D341Med (cell line): ENCODE measurements around the gene MCCC1.

Experiments
- DNase-seq: peaks from one replicate; pipeline ENCODE4 v3.0.0; 2012; ENCODE audit warnings: low spot score

The MCCC1 gene

GRCh38 chr3:182980204-182981037 is 118.9 kb downstream of the MCCC1 start, which contains the start of gene DCUN1D1:
Gene DCUN1D1 (minus strand): TSS chr3:182980538. CDS start chr3:182980489, 49 bp downstream.
- DNase-seq, result peak; percentile 99

DNA sequence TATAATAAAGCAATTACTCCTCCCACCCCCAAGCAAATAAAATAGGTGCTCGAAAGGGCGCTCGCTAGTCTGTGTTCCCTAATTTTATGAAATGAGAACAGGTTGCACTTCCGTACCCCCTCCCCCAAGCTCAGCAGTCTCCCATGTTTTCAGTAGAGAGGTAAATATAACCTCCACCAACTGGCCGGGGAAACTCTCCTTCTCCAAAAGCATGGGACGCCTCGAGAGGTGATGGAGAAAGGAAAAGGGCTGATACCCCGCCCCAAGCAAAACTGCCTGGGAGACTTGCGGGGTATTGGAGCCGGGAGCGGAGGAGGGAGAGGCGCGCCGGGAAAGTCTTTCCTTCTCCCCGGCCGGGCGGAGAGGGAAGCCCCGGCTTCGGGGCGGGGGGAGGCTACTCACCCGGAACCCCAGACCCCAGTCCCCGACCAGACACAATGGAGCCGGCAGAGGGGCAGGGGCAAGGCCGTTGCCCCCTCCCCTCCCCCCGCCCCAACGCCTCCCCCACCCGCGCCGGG is 119.6 kb downstream of the MCCC1 start:
- DNase-seq, result no peak

DNA sequence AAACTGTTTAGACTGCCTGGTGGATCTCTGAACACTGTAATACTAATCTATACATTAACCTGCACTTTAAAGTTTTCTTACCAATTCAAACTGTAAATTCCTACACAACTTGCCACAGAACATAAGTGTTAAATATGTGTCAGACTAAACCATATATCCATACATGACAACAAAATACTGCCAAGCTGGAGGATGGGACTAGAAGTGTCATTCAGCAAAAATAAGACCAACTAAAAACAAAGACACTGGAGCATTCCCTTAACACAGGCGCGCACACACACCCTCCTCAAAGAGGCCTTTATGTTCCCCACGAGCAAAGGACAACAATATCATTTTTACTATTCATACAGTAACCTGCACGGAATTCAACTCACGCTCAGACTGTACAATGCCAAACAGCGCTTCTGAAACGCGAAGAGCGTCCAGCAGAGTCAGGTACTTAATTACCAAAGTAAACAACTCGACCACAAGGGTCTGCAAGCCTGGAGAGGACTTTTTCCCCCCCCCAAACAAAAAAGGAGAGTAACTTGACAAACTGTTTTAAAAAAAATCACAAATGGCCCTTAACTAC is 120.1 kb downstream of the MCCC1 start:
- DNase-seq, result no peak

GRCh38 chr3:182978387-182978786 is 120.9 kb downstream of the MCCC1 start:
- no peak for DNase-seq

DNA sequence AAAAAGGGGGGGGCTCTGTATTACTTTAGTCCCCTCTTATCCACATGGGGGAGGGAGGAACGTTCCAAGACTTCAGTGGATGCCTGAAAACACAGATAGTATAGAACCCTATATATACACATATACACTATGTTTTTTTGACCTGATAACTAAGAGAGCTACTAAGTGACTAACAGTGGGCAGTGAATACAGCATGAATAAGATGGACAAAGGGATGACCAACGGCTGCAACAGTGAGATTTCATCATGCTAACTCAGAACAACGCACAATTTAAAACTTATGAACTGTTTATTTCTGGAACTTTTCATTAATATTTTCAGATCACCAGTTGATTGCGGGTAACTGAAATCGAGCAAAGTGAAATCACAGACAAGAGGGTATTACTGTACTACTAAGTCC is 126.2 kb downstream of the MCCC1 start:
- no peak for DNase-seq

DNA sequence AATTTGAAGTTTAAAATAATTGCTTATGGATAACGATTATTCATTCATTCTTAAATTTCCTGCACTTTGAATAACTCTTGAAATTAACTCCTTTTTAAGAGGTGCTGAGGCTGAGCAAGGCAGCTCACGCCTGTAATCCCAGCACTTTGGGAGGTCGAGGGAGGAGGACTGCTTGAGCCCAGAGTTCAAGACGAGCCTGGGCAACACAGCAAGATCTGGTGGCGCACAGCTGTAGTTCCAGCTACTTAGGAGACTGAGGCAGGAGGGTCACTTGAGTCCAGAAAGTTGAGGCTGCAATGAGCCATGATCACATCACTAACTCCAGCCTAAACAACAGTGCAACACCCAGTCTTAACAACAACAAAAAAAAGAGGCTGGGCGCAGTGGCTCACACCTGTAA is 126.9 kb downstream of the MCCC1 start:
- DNase-seq, result no peak

- no peak for DNase-seq
These were observed 127.7 kb downstream of the MCCC1 start for GRCh38 chr3:182971637-182972036.

GRCh38 chr3:182970811-182971418 is 128.4 kb downstream of the MCCC1 start:
- no peak for DNase-seq

DNA sequence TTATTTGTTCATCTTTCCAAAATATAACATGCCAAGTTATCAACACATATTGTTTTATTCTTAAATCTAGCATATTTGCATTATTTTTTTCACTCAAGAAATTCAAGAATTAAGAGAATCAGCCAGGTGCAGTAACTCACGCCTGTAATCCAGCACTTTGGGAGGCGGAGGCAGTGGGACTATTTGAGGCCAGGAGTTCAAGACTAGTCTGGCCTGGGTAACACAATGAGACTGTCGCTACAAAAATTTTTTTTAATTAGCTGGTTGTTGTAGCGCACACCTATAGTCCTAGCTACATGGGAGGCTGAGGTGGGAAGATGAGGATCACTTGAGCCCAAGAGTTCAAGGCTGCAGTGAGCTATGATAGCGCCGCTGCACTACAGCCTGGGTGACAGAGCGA is 129.4 kb downstream of the MCCC1 start:
- DNase-seq, result no peak

DNA sequence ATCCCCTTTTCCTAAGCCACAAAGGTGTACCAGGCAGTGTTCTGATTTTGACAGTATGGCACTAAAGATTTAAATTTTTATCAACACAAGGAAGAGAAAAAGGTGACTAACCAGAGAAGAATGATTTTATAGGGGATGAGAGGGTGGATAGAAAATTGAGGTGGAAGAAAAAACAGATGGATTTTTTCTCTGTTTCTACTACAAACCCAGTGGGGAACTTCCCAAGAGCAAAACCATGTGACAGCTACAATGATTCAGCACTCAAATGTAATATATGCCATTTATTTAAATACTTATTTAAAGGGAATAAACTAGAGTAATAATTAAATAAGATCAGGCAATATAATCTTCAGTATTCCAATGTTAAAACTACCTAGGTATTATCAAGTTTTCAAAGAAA is 130.0 kb downstream of the MCCC1 start:
- DNase-seq, result no peak

DNA sequence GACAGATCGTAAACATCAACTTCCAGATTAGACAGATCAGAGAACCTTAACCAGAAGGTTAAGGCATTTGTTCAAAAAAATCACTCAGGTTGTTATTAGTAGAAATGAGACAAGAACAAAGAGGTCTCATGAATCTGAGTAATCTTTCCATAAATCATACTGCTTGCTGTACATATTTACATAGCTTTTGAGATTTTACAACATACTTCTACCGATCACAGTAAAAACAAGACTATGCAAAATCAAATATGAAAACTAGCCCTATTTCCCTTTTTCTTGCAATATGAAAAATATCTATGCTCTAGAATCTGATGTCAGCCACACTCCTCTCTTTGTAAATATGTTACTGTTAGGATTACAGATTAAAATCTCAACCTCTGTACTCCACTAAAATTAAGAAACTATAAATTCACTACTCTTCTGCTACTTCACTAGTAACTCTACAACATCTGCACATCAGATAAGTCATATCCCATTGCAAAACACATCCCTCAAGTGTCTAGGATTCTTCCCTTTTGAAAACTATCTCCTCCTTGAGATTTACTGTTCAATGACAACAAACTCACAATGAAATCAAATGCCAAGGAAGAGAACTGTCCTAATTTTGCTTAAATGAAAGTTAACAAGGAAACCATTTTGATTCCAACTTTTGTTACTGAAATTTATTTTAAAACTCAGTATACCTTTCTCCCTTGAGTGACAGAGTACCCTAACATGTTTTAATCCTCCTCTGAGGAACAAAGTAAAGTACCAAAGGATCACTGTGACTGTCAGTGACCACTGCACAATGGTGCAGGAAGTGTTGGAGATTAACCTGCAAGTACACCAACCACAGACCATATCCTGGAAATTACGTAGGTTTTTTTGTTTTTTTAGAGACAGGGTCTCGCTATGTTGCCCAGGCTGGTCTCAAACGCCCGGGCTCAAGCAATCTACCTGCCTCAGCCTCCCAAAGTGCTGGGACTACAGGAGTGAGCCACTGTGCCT is 131.8 kb downstream of the MCCC1 start:
- DNase-seq, result no peak

DNA sequence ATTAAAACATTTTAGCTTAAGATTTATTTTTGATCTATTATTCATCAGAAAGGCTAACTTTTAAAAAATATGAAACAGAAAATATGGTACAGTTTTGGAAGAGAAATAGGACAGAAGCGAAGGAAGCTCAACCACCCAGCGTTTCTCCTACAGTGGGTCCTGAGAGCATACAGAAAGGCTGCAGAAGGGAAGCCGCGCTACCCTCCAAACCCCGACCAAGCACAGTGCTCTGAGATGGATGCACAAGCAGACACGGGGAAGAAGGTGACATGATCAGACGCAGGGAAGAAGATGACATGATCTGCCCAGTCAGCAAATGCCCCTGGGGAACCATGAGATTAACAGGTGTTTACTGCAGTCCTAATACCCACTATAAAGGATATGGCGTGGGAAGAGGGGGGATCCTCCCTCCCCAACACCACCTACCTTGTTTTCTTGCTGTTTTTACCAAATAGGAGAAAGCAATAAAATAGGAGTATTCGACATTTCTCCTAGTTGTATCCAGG is 133.4 kb downstream of the MCCC1 start:
- peak; percentile 47 for DNase-seq
